MCF 10A (cell line): ENCODE measurements around the gene ETS2. TPM values are rescaled to one million over a fixed set of nuclear protein-coding genes. Genes with fewer than 3 reads are reported as not detected.

Source experiments
- BruUV-seq: library from RNA; stranded (reverse); fragments of 400-500 nt; replicated peaks from 2 replicates; lab custom pipeline; 2021; lab: Mats Ljungman, UMichigan
- CTCF ChIA-PET: fragments of 300-600 bp; sonication (Branson Sonifier 250); formaldehyde crosslinking; extraction: SDS; loops from one replicate; lab custom pipeline; 2021; ENCODE audit warnings: antibody characterized with exemption, inconsistent platforms; lab: Yijun Ruan, JAX
- POLR2A ChIA-PET: fragments of 300-600, 350-650 bp; sonication (Branson Sonifier 250); formaldehyde crosslinking; extraction: SDS; loops from one replicate; lab custom pipeline; 2020; ENCODE audit warnings: antibody characterized with exemption, inconsistent platforms; lab: Yijun Ruan, JAX
- DNase-seq: peaks from one replicate; pipeline ENCODE4 v3.0.0-alpha.2; 2018; ENCODE audit not compliant: unreplicated experiment
- H3K27ac Mint-ChIP-seq: one replicate; pipeline ENCODE4 v1.8.0; 2022; ENCODE audit warnings: mild to moderate bottlenecking, low read depth, mixed read lengths; ENCODE audit not compliant: unreplicated experiment
- H3K27me3 Mint-ChIP-seq: one replicate; pipeline ENCODE4 v1.8.0; 2022; ENCODE audit warnings: mixed read lengths; ENCODE audit not compliant: insufficient read depth, unreplicated experiment
- H3K36me3 Mint-ChIP-seq: one replicate; pipeline ENCODE4 v1.8.0; 2022; ENCODE audit warnings: mild to moderate bottlenecking, moderate library complexity, mixed read lengths; ENCODE audit not compliant: insufficient read depth, unreplicated experiment
- H3K4me1 Mint-ChIP-seq: one replicate; pipeline ENCODE4 v1.8.0; 2022; ENCODE audit warnings: mixed read lengths; ENCODE audit not compliant: insufficient read depth, unreplicated experiment
- H3K4me3 Mint-ChIP-seq: one replicate; pipeline ENCODE4 v1.8.0; 2022; ENCODE audit warnings: mild to moderate bottlenecking, moderate library complexity, mixed read lengths; ENCODE audit not compliant: unreplicated experiment
- H3K9me3 Mint-ChIP-seq: one replicate; pipeline ENCODE4 v1.8.0; 2022; ENCODE audit warnings: mixed read lengths; ENCODE audit not compliant: unreplicated experiment
- intact Hi-C: fragments of 100-400 bp; cut with micrococcal nuclease; formaldehyde crosslinking; loops from 2 replicates; pipeline ENCODE4 v1.14.1; 2022
- total RNA-seq: library from RNA; stranded (reverse); gene quantifications from 2 replicates; pipeline ENCODE4 v1.2.3, GENCODE V29; 2022
- TF ChIP-seq, protein P1 (sequence below): fragments of 200-600 bp; IDR thresholded peaks from one replicate; pipeline ENCODE4 v1.8.0; 2022; ENCODE audit warnings: antibody characterized with exemption, mild to moderate bottlenecking; ENCODE audit not compliant: unreplicated experiment

The ETS2 gene
- total RNA-seq, 1 experiment from 2014 or later: 109 TPM

DNA sequence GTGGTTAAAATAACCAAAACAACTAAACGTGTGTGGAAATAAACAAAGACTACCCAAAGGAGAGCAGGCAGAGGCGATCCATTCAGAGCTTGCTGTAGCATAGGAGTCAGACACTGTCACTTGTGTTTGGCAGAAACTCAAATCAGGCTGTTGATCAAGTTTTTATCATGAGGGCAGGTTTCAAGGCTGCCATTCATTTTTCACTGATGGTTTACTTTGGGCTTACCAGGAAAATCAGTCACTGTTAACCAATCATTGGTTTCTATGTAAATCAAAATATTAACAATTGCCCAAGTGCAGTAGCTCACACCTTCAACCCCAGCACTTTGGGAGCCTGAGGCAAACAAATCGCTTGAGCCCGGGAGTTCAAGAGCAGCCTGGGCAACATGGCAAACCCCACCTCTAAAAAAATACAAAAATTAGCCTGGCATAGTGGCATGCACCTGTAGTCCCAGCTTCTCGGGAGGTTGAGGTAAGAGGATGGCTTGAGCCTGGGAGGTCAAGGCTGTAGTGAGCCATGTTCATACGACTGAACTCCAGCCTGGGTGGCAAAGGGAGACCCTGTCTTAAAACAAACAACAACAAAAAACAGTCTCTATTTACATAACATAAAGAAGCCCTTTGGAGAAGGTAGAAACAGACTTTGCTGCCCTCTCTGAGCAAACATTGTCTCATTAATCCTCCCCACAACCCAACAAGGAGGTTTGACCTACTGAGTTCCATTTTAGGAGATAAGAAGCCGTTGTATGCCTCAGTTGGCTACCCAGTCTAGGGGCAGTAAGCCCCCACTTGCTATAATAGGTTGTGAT is 21.1 kb upstream of the ETS2 start:
- no TSS peak for BruUV-seq
- no peak for DNase-seq
- Mint-ChIP-seq H3K36me3 (no peaks in the 10 kb centered on the region), H3K27ac (no peak overlapping the region), H3K4me1 (peaks cover 28% of the 10 kb centered on the region), H3K27me3 (no peaks in the 10 kb centered on the region), H3K9me3 (no peaks in the 10 kb centered on the region), H3K4me3 (no peak overlapping the region)
- TF ChIP-seq, protein P1, sequence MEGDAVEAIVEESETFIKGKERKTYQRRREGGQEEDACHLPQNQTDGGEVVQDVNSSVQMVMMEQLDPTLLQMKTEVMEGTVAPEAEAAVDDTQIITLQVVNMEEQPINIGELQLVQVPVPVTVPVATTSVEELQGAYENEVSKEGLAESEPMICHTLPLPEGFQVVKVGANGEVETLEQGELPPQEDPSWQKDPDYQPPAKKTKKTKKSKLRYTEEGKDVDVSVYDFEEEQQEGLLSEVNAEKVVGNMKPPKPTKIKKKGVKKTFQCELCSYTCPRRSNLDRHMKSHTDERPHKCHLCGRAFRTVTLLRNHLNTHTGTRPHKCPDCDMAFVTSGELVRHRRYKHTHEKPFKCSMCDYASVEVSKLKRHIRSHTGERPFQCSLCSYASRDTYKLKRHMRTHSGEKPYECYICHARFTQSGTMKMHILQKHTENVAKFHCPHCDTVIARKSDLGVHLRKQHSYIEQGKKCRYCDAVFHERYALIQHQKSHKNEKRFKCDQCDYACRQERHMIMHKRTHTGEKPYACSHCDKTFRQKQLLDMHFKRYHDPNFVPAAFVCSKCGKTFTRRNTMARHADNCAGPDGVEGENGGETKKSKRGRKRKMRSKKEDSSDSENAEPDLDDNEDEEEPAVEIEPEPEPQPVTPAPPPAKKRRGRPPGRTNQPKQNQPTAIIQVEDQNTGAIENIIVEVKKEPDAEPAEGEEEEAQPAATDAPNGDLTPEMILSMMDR: no peak
- ChIA-PET CTCF (interaction anchor here (0.7 to 1.9 kb wide), 2 partner anchors 31 to 150 kb away, joined by 3 to 4 read pairs; no protein-coding TSS in a partner anchor), POLR2A (interaction anchor here (8.4 kb wide), 1 partner anchor 21 kb away, joined by 107 read pairs; the partner anchor contains the start of gene ETS2)
- intact Hi-C loops: no loop called here

- POLR2A ChIA-PET: interaction anchor here (0.6 to 8.4 kb wide), 5 partner anchors 12 to 200 kb away, joined by 3 to 107 read pairs (median 9); partner anchors contain the start of gene ETS2
- Mint-ChIP-seq H3K36me3 (no peaks in the 10 kb centered on the region), H3K27ac (no peak overlapping the region), H3K4me3 (no peak overlapping the region), H3K4me1 (peaks cover 23% of the 10 kb centered on the region), H3K9me3 (no peaks in the 10 kb centered on the region), H3K27me3 (no peaks in the 10 kb centered on the region)
- CTCF ChIA-PET: interaction anchor here (1.2 to 1.9 kb wide), 3 partner anchors 29 to 391 kb away, joined by 3 to 4 read pairs (median 4); no protein-coding TSS in a partner anchor
- intact Hi-C loops: no loop called here
- TF ChIP-seq, protein P1: no peak
- BruUV-seq: no TSS peak
- DNase-seq: no peak
Observed at GRCh38 chr21:38785483-38785882, 20.2 kb upstream of the ETS2 start.

DNA sequence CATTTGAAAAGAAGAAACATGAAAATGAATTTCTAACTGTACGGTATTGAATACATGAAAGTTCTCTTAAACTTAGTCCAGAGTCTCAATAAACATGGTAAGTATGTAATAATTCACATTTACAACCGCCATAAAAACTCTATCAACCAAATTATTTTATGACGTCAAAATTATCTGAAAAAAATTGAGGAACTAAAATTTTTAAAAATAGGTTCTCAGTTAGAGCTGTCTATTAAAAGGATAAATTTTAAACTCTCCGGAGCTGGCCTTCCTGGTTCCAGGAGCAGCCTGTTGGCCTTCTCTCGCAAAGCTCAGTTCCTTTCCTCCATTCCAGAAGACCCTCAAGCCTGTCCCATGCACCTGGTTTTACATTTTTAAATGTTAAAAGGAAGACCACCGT is 18.7 kb upstream of the ETS2 start:
- Mint-ChIP-seq H3K4me1 (peaks cover 11% of the 10 kb centered on the region), H3K27me3 (no peaks in the 10 kb centered on the region), H3K36me3 (no peaks in the 10 kb centered on the region), H3K4me3 (no peak overlapping the region), H3K27ac (peak overlapping the region; percentile 86), H3K9me3 (no peaks in the 10 kb centered on the region)
- BruUV-seq: no TSS peak
- intact Hi-C loops: no loop called here
- DNase-seq: no peak
- ChIA-PET POLR2A (interaction anchor here (0.6 to 8.4 kb wide), 13 partner anchors 10 to 472 kb away, joined by 3 to 107 read pairs (median 9); partner anchors contain the start of gene ETS2), CTCF (interaction anchor here (0.6 to 1.9 kb wide), 6 partner anchors 9 to 49 kb away, joined by 3 to 4 read pairs (median 4); no protein-coding TSS in a partner anchor)
- TF ChIP-seq, protein P1: no peak
